C4-2B (cell line): ENCODE data around the gene MALRD1.

Source experiments
- H3K27ac ChIP-seq: fragments of 450-650 bp; 2 replicates; pipeline ENCODE4 v1.5.1; 2017
- ZFX ChIP-seq: fragments of 450-650 bp; IDR thresholded peaks from 2 replicates; pipeline ENCODE4 v1.6.1; 2017
- TF ChIP-seq, protein P1 (sequence below): fragments of 450-650 bp; conservative IDR thresholded peaks from 2 replicates; pipeline ENCODE4 v1.5.1; 2017; ENCODE audit warnings: mild to moderate bottlenecking

Gene MALRD1

GRCh38 chr10:19518109-19518508 lies 469.5 kb downstream of the MALRD1 start:
- H3K27ac ChIP-seq = no peak overlapping the region
- no peak for TF ChIP-seq ZFX
- TF ChIP-seq, protein P1, sequence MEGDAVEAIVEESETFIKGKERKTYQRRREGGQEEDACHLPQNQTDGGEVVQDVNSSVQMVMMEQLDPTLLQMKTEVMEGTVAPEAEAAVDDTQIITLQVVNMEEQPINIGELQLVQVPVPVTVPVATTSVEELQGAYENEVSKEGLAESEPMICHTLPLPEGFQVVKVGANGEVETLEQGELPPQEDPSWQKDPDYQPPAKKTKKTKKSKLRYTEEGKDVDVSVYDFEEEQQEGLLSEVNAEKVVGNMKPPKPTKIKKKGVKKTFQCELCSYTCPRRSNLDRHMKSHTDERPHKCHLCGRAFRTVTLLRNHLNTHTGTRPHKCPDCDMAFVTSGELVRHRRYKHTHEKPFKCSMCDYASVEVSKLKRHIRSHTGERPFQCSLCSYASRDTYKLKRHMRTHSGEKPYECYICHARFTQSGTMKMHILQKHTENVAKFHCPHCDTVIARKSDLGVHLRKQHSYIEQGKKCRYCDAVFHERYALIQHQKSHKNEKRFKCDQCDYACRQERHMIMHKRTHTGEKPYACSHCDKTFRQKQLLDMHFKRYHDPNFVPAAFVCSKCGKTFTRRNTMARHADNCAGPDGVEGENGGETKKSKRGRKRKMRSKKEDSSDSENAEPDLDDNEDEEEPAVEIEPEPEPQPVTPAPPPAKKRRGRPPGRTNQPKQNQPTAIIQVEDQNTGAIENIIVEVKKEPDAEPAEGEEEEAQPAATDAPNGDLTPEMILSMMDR = no peak

- H3K27ac ChIP-seq = no peak overlapping the region
- TF ChIP-seq ZFX = no peak
- TF ChIP-seq, protein P1 = no peak
These were observed 470.0 kb downstream of the MALRD1 start for GRCh38 chr10:19518632-19519031.

DNA sequence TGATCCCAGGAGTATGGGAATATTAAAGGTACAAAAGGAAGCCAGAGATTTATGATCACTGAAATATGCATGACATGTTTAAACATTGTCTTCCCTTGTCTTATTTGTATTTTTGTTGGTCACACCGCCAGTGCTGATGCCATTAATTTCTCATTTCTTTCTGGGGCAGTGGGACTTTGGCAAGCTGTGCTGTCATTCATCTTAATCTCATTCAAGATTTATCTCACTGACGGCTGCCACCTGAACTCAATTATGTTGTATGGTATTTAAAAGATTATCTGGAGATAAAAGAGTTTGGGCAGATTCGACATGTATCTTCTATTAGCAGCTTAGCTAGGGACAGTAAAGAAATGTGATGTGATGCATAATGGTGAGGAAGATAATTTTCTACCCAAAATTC lies 482.7 kb downstream of the MALRD1 start:
- no peak overlapping the region for H3K27ac ChIP-seq
- TF ChIP-seq, protein P1 = no peak
- TF ChIP-seq ZFX = no peak

DNA sequence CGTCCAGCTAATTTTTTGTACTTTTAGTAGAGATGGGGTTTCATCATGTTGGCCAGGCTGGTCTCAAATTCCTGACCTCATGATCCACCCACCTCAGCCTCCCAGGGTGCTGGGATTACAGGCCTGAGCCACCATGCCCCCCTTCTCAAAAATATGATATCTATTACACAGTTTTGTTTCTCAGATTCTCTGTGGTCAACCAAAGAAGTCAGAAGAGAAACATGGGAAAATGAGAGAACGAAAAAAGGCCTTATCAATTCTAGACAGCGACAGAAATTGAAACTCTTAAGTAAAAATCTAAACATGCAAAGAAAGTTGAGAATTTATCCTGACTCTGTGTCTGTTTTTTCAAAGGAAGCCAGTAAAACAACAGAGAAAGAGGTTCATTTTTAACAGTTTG lies 483.8 kb downstream of the MALRD1 start:
- TF ChIP-seq, protein P1 = no peak
- TF ChIP-seq ZFX = no peak
- H3K27ac ChIP-seq = no peak overlapping the region

GRCh38 chr10:19541299-19541698 lies 492.7 kb downstream of the MALRD1 start:
- no peak for TF ChIP-seq ZFX
- TF ChIP-seq, protein P1 = no peak
- no peak overlapping the region for H3K27ac ChIP-seq

GRCh38 chr10:19546224-19546623 lies 497.6 kb downstream of the MALRD1 start:
- no peak overlapping the region for H3K27ac ChIP-seq
- no peak for TF ChIP-seq ZFX
- TF ChIP-seq, protein P1 = no peak

- no peak overlapping the region for H3K27ac ChIP-seq
- TF ChIP-seq ZFX = no peak
- TF ChIP-seq, protein P1 = no peak
These were observed 500.9 kb downstream of the MALRD1 start for GRCh38 chr10:19549503-19549902.
